ENCODE results near the gene WDTC1.
A peak's percentile ranks its signal among the peaks of the same experiment; 100 is the strongest.

DNA sequence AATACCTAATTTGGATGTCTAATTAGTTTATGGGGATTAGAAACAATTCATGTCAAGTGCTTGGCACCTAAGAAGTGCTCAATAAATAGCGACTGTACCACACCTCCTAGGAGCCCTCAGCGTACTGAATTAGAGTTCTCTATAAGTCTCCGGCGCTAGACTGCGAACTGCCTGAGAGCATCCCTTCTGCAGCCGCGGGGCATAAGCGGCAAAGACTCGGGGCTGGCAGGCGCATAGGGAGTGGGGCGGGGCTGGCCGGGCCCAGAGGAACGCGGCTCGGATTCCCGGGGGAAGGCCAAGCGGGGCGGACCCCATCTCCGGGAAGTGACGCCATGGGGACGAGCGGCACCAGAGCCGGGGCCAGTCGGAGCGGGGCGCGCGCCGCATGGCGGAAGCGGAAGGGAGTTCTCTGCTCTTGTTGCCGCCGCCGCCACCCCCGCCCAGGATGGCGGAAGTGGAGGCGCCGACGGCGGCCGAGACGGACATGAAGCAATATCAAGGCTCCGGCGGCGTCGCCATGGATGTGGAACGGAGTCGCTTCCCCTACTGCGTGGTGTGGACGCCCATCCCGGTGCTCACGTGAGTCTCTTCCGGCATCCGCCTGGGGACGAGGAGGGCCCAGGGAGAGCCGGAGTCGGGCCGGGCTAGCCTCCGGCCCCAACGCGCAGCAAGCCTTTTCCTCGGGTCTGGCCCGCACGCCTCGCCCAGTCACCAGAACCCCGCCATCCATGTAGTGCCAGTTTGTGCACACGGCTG, 87.6 kb downstream of the WDTC1 start, which contains the start of gene TMEM222:
- TF ChIP-seq, protein P1, sequence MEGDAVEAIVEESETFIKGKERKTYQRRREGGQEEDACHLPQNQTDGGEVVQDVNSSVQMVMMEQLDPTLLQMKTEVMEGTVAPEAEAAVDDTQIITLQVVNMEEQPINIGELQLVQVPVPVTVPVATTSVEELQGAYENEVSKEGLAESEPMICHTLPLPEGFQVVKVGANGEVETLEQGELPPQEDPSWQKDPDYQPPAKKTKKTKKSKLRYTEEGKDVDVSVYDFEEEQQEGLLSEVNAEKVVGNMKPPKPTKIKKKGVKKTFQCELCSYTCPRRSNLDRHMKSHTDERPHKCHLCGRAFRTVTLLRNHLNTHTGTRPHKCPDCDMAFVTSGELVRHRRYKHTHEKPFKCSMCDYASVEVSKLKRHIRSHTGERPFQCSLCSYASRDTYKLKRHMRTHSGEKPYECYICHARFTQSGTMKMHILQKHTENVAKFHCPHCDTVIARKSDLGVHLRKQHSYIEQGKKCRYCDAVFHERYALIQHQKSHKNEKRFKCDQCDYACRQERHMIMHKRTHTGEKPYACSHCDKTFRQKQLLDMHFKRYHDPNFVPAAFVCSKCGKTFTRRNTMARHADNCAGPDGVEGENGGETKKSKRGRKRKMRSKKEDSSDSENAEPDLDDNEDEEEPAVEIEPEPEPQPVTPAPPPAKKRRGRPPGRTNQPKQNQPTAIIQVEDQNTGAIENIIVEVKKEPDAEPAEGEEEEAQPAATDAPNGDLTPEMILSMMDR (IDR thresholded peaks at IDR 0.05), result peak in 4 of 5 experiments; percentile 19 to 55 (median 28)
- TF ChIP-seq POLR2A (IDR thresholded peaks at IDR 0.05), result peak; percentile 85
- peak; percentile 84 to 87 (median 85) for TF ChIP-seq POLR2AphosphoS5 (IDR thresholded peaks at IDR 0.05)
